GM18951 (cell line): ENCODE results near the gene CCDC126.
"Not testable (repeated sequence)": the region's sequence is repeated elsewhere in the genome, so short reads cannot be mapped to it uniquely, and the experiment has no call there.

ENCODE experiments used
- POLR2A ChIP-seq: IDR thresholded peaks from 4 replicates; pipeline ENCODE4 v1.6.1; 2011; ENCODE audit warnings: mild to moderate bottlenecking; ENCODE audit not compliant: insufficient read length, insufficient read depth; ENCODE audit errors: extremely low read depth
- in situ Hi-C: fragments of 300-500 bp; cut with MboI; formaldehyde crosslinking; loops from one replicate; pipeline ENCODE4 v1.12.0; 2022; ENCODE audit warnings: low sequenced_read_pairs, mixed read lengths, inconsistent platforms; ENCODE audit not compliant: unreplicated experiment

CCDC126 gene

GRCh38 chr7:23658831-23659427 lies 61.7 kb downstream of the CCDC126 start:
- in situ Hi-C loops: no loop called here
- TF ChIP-seq POLR2A: no peak

GRCh38 chr7:23661385-23661784 lies 64.2 kb downstream of the CCDC126 start:
- in situ Hi-C loops: no loop called here
- no peak for TF ChIP-seq POLR2A

DNA sequence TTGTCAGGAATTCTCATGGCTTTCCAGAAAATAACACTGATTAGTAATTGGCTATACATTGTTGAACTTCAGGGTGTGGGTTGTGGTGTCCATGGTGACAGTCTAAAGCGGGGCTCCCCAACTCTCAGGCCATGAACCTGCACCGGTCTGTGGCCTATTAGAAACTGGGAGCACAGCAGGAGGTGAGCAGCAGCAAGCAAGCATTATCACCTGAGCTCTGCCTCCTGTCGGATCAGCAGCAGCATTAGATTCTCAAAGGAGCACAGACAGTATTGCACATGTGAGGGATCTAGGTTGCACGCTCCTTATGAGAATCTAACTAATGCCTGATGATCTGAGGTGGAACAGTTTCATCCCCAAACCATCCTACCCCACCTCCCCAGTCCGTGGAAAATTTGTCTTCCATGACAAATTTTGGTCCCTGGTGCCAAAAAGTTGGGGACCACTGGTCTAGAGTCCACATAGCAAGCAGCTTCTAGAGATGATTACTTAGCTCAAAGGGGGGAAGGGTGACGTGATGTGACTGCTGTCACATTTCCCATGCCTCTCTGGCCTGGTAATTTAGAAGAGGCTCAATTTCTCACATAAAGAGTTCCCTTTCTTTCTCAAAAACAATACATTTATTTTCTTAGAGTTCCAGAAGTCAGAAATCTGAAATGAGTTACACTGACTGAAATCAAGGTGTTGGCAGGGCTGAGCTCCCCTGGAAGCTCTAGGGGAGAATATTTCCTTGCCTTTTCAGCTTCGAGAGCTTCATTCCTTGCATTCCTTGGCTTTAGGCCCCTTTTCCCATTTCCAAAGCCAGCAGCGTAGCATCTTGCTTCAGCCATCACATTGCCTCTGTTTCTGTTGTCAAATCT lies 65.2 kb downstream of the CCDC126 start:
- in situ Hi-C loops: no loop called here
- no peak for TF ChIP-seq POLR2A

GRCh38 chr7:23662984-23663313 lies 65.8 kb downstream of the CCDC126 start:
- in situ Hi-C loops: no loop called here
- TF ChIP-seq POLR2A: no peak

DNA sequence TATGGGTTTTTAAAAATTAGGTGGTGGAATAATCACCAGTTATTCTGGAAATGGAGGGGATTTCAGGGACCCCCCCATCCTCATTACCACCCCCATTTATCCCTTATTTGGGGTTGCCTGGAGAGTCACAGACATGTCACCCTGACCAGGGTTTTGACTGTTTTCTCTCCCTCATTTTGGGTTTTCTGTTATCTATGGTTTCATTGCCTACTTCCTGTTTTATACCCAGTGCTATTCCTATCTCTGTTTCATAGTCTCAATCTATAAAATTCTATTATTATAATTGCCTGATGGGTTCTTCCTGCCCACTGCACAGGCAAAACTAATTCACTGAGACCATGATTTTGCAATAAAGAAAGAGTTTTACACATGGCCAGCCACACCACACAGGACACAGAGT lies 66.9 kb downstream of the CCDC126 start:
- no peak for TF ChIP-seq POLR2A
- in situ Hi-C loops: no loop called here

DNA sequence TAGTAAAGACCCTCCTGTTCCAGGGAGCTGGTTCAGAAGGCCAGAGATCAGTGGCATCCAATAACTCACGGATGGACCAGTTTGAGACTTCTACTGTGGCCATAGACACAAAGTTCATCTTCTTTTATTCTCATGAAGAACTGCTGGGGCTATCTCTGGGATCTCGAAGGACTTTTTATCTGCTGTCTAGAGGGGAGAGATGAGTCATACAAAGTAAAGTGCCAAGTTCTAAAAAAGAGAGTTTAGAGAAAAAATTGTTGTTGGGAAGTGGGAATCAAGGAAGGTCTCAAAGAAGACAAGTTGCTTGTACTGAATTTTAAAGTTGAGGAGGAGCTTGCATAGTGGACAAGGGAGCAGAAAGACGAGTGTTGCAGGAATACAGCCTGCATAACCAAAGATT lies 74.9 kb downstream of the CCDC126 start:
- no peak for TF ChIP-seq POLR2A
- in situ Hi-C loops: no loop called here

GRCh38 chr7:23679898-23680413 lies 82.8 kb downstream of the CCDC126 start, which contains the start of gene FAM221A:
TSS of gene FAM221A (plus strand) at chr7:23680199. CDS start at chr7:23680219, 20 bp downstream.
- peak; percentile 28 for TF ChIP-seq POLR2A
- in situ Hi-C loops: no loop called here

DNA sequence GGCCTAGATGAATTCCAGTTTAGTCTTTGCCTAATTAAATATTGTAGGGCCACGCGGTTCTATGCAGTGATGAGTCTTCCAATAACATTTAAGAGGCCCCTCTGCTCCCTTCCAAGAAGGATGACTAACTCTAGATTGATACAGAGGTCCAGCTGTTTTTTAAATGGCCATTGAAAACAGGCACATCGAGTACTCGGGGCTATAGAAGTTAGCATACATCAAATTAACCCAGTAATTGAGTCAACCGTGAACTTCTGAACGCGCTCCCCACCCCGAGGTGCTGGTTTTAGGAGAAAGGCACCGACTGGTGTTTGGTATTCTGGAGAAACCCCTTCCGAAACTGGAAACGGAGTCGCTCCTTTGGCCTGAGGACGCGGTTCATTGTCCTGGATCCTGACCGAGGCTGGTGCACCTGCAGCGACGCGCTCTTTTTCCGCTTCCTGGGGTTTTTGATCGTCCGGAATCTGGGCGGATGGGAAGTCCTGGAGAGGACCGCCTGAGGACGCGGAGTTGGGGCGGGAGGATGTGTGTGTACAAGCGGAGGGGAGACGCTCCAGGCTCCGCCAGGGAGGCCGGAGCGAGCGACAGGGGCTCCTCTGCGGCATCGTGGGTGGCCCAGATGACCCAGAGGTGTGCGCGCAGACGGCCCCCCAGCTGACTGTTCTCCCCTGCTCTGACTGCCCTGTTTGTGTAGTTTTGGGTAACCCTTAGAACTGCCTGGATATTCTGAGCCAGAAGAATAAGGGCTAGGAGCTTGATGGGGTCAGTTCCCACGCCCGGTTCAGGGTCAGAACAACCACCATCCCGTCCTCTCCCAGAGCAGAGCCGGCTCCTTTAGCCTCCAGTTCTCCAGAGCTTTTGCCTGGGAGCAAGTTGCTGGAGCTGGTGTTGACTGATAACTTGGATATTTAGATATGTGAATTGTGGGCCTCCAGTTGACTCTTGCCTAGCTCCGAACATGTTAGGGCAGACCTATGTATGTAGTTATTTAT lies 83.5 kb downstream of the CCDC126 start:
- peak; percentile 24 for TF ChIP-seq POLR2A
- in situ Hi-C loops: no loop called here

DNA sequence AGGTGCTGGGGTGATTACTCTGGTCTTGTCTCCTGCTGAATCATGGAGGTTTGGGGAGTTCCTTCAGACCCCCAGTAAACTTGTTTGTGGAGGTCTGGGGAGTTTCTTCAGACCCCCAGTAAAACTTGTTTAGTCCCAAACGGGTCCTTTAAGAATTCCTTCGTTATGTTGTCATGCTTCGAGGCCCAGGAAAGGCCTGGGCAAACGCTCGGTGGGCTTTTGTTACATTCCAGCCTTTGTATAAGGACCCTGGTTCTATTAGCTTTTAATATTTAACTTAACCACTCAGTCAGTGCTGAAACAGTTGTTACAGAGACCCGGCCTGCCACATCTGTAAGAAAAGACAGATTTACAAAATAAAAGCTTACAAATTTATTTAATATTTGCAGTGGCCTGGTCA lies 86.9 kb downstream of the CCDC126 start:
- in situ Hi-C loops: not testable (repeated sequence)

GRCh38 chr7:23685731-23686130 lies 88.5 kb downstream of the CCDC126 start:
- in situ Hi-C loops: no loop called here
- TF ChIP-seq POLR2A: no peak

DNA sequence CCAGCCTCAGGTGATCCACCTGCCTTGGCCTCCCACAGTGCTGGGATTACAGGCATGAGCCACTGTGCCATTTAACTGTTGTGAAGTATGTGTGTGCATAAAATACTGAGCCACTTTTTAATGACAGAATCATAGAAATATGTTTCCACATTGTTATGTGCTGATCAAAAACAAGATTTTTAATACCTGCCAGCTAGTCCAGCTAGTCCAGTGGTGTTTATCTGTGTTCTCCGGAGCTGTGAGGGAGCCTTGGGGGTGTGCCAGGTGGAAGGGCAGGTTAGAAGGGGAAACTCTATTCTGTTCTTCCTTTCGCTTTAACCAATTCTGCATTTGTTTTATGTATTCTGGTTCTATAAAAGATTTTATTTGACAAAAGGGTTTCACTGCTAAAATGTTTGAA lies 89.8 kb downstream of the CCDC126 start:
- TF ChIP-seq POLR2A: no peak
- in situ Hi-C loops: no loop called here

- no peak for TF ChIP-seq POLR2A
- in situ Hi-C loops: no loop called here
These were observed 92.0 kb downstream of the CCDC126 start for GRCh38 chr7:23689165-23689564.

GRCh38 chr7:23691320-23691719 lies 94.1 kb downstream of the CCDC126 start:
- in situ Hi-C loops: no loop called here
- no peak for TF ChIP-seq POLR2A
